ENCODE results near the gene NBPF8.
"Not testable (repeated sequence)": the region's sequence is repeated elsewhere in the genome, so short reads cannot be mapped to it uniquely, and the experiment has no call there.

Gene NBPF8

GRCh38 chr1:120414911-120415480, at the start of gene NBPF8:
Gene NBPF8 (plus strand): TSS chr1:120415035. CDS start chr1:120436523, 21,488 bp downstream.
- ATAC-seq (replicated peaks; ENCODE audit: extremely low read depth, poor library complexity, severe bottlenecking) (peak; percentile 90), DNase-seq (ENCODE audit: low spot score in 2 of 2) (peak; percentile 37 to 45)
- H3K27me3 Mint-ChIP-seq; H3K9me3 Mint-ChIP-seq; H3K4me1 Mint-ChIP-seq; H3K36me3 Mint-ChIP-seq (ENCODE audit: insufficient read depth): not testable (repeated sequence)
- H3K4me3 Mint-ChIP-seq = peak within 1 kb of the TSS; percentile 84
- peak within 1 kb of the TSS; percentile 39 for H3K27ac Mint-ChIP-seq (ENCODE audit: low read depth)

- not testable (repeated sequence) for H3K4me1 Mint-ChIP-seq; DNase-seq (ENCODE audit: low spot score in 2 of 2); ATAC-seq (replicated peaks; ENCODE audit: extremely low read depth, poor library complexity, severe bottlenecking); H3K27ac Mint-ChIP-seq (ENCODE audit: low read depth); H3K27me3 Mint-ChIP-seq; H3K36me3 Mint-ChIP-seq (ENCODE audit: insufficient read depth); H3K4me3 Mint-ChIP-seq; H3K9me3 Mint-ChIP-seq
These were observed 47.1 kb upstream of the NBPF8 start for GRCh38 chr1:120367709-120368108.

GRCh38 chr1:120386651-120387050, 28.2 kb upstream of the NBPF8 start:
- not testable (repeated sequence) for DNase-seq (ENCODE audit: low spot score in 2 of 2); H3K36me3 Mint-ChIP-seq (ENCODE audit: insufficient read depth); H3K27me3 Mint-ChIP-seq; H3K27ac Mint-ChIP-seq (ENCODE audit: low read depth); H3K9me3 Mint-ChIP-seq; ATAC-seq (replicated peaks; ENCODE audit: extremely low read depth, poor library complexity, severe bottlenecking); H3K4me3 Mint-ChIP-seq; H3K4me1 Mint-ChIP-seq

- H3K4me3 Mint-ChIP-seq = not testable (repeated sequence)
These were observed 26.2 kb upstream of the NBPF8 start for GRCh38 chr1:120388597-120389126.

GRCh38 chr1:120391365-120391764, 23.5 kb upstream of the NBPF8 start:
- H3K4me1 Mint-ChIP-seq; H3K36me3 Mint-ChIP-seq (ENCODE audit: insufficient read depth); H3K4me3 Mint-ChIP-seq; H3K27me3 Mint-ChIP-seq; ATAC-seq (replicated peaks; ENCODE audit: extremely low read depth, poor library complexity, severe bottlenecking); H3K27ac Mint-ChIP-seq (ENCODE audit: low read depth); DNase-seq (ENCODE audit: low spot score in 2 of 2); H3K9me3 Mint-ChIP-seq: not testable (repeated sequence)

More at GRCh38 chr1:120388597-120389126, 26.2 kb upstream of the NBPF8 start:
- not testable (repeated sequence) for H3K9me3 Mint-ChIP-seq; H3K27ac Mint-ChIP-seq (ENCODE audit: low read depth); H3K4me1 Mint-ChIP-seq; H3K27me3 Mint-ChIP-seq; H3K36me3 Mint-ChIP-seq (ENCODE audit: insufficient read depth)
- ATAC-seq (replicated peaks; ENCODE audit: extremely low read depth, poor library complexity, severe bottlenecking) (peak; percentile 36), DNase-seq (ENCODE audit: low spot score in 2 of 2) (peak in 1 of 2 donors; percentile 18)

GRCh38 chr1:120393316-120394232, 21.3 kb upstream of the NBPF8 start:
- not testable (repeated sequence) for H3K9me3 Mint-ChIP-seq; H3K4me1 Mint-ChIP-seq; H3K27ac Mint-ChIP-seq (ENCODE audit: low read depth); H3K36me3 Mint-ChIP-seq (ENCODE audit: insufficient read depth); ATAC-seq (replicated peaks; ENCODE audit: extremely low read depth, poor library complexity, severe bottlenecking); H3K4me3 Mint-ChIP-seq; DNase-seq (ENCODE audit: low spot score in 2 of 2); H3K27me3 Mint-ChIP-seq

GRCh38 chr1:120405348-120405747, 9.5 kb upstream of the NBPF8 start:
- ATAC-seq (replicated peaks; ENCODE audit: extremely low read depth, poor library complexity, severe bottlenecking) = peak; percentile 52
- H3K36me3 Mint-ChIP-seq (ENCODE audit: insufficient read depth); H3K9me3 Mint-ChIP-seq; DNase-seq (ENCODE audit: low spot score in 2 of 2); H3K4me3 Mint-ChIP-seq; H3K27me3 Mint-ChIP-seq; H3K4me1 Mint-ChIP-seq; H3K27ac Mint-ChIP-seq (ENCODE audit: low read depth): not testable (repeated sequence)

- not testable (repeated sequence) for H3K9me3 Mint-ChIP-seq; H3K27me3 Mint-ChIP-seq; H3K4me1 Mint-ChIP-seq; H3K36me3 Mint-ChIP-seq (ENCODE audit: insufficient read depth); H3K27ac Mint-ChIP-seq (ENCODE audit: low read depth); DNase-seq (ENCODE audit: low spot score in 2 of 2); ATAC-seq (replicated peaks; ENCODE audit: extremely low read depth, poor library complexity, severe bottlenecking)
- peak overlapping the region; percentile 84 for H3K4me3 Mint-ChIP-seq
These were observed 384 bp upstream of the NBPF8 start for GRCh38 chr1:120414451-120414850.

- DNase-seq (ENCODE audit: low spot score in 2 of 2) (peak in 1 of 2 donors; percentile 13), ATAC-seq (replicated peaks; ENCODE audit: extremely low read depth, poor library complexity, severe bottlenecking) (peak; percentile 44)
- not testable (repeated sequence) for H3K4me1 Mint-ChIP-seq; H3K27me3 Mint-ChIP-seq; H3K36me3 Mint-ChIP-seq (ENCODE audit: insufficient read depth); H3K9me3 Mint-ChIP-seq
- peak overlapping the region; percentile 39 for H3K27ac Mint-ChIP-seq (ENCODE audit: low read depth)
- peak overlapping the region; percentile 84 for H3K4me3 Mint-ChIP-seq
These were observed 692 bp downstream of the NBPF8 start for GRCh38 chr1:120415492-120415961.

- H3K27me3 Mint-ChIP-seq; ATAC-seq (replicated peaks; ENCODE audit: extremely low read depth, poor library complexity, severe bottlenecking); H3K9me3 Mint-ChIP-seq; H3K4me3 Mint-ChIP-seq; H3K36me3 Mint-ChIP-seq (ENCODE audit: insufficient read depth); H3K4me1 Mint-ChIP-seq; DNase-seq (ENCODE audit: low spot score in 2 of 2); H3K27ac Mint-ChIP-seq (ENCODE audit: low read depth): not testable (repeated sequence)
These were observed 10.2 kb downstream of the NBPF8 start for GRCh38 chr1:120425063-120425462.

GRCh38 chr1:120431626-120432025, 16.8 kb downstream of the NBPF8 start:
- H3K36me3 Mint-ChIP-seq (ENCODE audit: insufficient read depth); H3K9me3 Mint-ChIP-seq; H3K4me3 Mint-ChIP-seq; DNase-seq (ENCODE audit: low spot score in 2 of 2); H3K27me3 Mint-ChIP-seq; ATAC-seq (replicated peaks; ENCODE audit: extremely low read depth, poor library complexity, severe bottlenecking); H3K27ac Mint-ChIP-seq (ENCODE audit: low read depth); H3K4me1 Mint-ChIP-seq: not testable (repeated sequence)

- H3K4me1 Mint-ChIP-seq; H3K9me3 Mint-ChIP-seq; DNase-seq (ENCODE audit: low spot score in 2 of 2); H3K27ac Mint-ChIP-seq (ENCODE audit: low read depth); H3K36me3 Mint-ChIP-seq (ENCODE audit: insufficient read depth); H3K4me3 Mint-ChIP-seq; H3K27me3 Mint-ChIP-seq; ATAC-seq (replicated peaks; ENCODE audit: extremely low read depth, poor library complexity, severe bottlenecking): not testable (repeated sequence)
These were observed 19.0 kb downstream of the NBPF8 start for GRCh38 chr1:120433831-120434230.

GRCh38 chr1:120449124-120449523, 34.3 kb downstream of the NBPF8 start:
- H3K27ac Mint-ChIP-seq (ENCODE audit: low read depth); H3K4me1 Mint-ChIP-seq; ATAC-seq (replicated peaks; ENCODE audit: extremely low read depth, poor library complexity, severe bottlenecking); H3K27me3 Mint-ChIP-seq; DNase-seq (ENCODE audit: low spot score in 2 of 2); H3K4me3 Mint-ChIP-seq; H3K9me3 Mint-ChIP-seq; H3K36me3 Mint-ChIP-seq (ENCODE audit: insufficient read depth): not testable (repeated sequence)

Data from central memory CD8-positive, alpha-beta T cell (primary cell).